ENCODE measurements around the gene RPTOR.

DNA sequence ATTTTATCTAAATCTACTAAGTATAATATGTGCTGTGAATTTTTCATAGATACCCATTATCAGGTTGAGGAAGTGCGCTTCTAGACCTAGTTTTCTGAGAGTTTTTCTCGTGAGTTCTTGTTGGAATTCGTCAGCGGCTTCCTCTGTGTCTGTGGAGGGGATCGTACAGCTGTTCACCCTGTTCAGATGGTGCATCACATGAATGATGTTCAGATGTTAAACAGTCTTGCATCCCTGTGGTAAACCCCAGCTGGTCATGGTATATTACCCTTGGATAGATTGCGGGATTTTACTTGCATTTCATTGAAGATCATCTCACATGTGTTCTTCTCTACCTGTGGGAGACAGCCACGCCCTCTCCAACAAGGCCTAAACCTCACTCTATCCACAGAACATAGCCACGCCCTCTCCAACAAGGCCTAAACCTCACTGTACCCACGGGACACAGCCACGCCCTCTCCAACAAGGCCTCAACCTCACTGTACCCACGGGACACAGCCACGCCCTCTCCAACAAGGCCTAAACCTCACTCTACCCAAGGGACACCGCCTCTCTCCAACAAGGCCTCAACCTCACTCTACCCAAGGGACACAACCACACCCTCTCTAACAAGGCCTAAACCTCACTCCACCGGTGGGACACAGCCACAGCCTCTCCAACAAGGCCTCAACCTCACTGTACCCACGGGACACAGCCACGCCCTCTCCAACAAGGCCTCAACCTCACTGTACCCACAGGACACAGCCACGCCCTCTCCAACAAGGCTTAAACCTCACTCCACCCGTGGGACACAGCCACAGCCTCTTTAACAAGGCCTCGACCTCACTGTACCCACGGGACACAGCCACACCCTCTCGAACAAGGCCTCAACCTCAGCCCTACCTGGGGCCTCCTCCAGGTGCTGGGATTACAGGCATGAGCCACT is 266.8 kb downstream of the RPTOR start:
- TF ChIP-seq POLR2A (IDR thresholded peaks at IDR 0.05; ENCODE audit: low read length): no peak
- no peak for TF ChIP-seq GATA1 (IDR thresholded peaks at IDR 0.05; ENCODE audit: low read depth, low read length)

All from erythroblast (primary cell).